ENCODE measurements around the gene GRM1. TPM values are rescaled to one million over a fixed set of nuclear protein-coding genes. Genes with fewer than 3 reads are reported as not detected.

Gene GRM1
- total RNA-seq, 1 donor from 2014 or later, result 14.3 TPM

GRCh38 chr6:146359131-146359530 lies 330.3 kb downstream of the GRM1 start:
- DNase-seq (ENCODE audit: low spot score in 2 of 2) (no peak), FAIRE-seq (no peak)

- FAIRE-seq, result no peak
- DNase-seq (ENCODE audit: low spot score in 2 of 2), result no peak
These were observed 332.5 kb downstream of the GRM1 start for GRCh38 chr6:146361128-146361924.

GRCh38 chr6:146363838-146364607 lies 335.2 kb downstream of the GRM1 start:
- DNase-seq (ENCODE audit: low spot score in 2 of 2), result no peak
- FAIRE-seq, result no peak

GRCh38 chr6:146364816-146365594 lies 336.1 kb downstream of the GRM1 start:
- DNase-seq (ENCODE audit: low spot score in 2 of 2) (no peak), FAIRE-seq (no peak)

- FAIRE-seq (no peak), DNase-seq (ENCODE audit: low spot score in 2 of 2) (no peak)
These were observed 338.2 kb downstream of the GRM1 start for GRCh38 chr6:146367061-146367460.

GRCh38 chr6:146369866-146370265 lies 341.0 kb downstream of the GRM1 start:
- FAIRE-seq (no peak), DNase-seq (ENCODE audit: low spot score in 2 of 2) (no peak)

- no peak for FAIRE-seq
These were observed 352.6 kb downstream of the GRM1 start for GRCh38 chr6:146381486-146381885.

GRCh38 chr6:146388736-146389364 lies 360.0 kb downstream of the GRM1 start:
- FAIRE-seq (no peak), DNase-seq (ENCODE audit: low spot score in 2 of 2) (no peak)

More at GRCh38 chr6:146381486-146381885, 352.6 kb downstream of the GRM1 start:
- DNase-seq (ENCODE audit: low spot score in 2 of 2), result no peak

- DNase-seq (ENCODE audit: low spot score in 2 of 2), result no peak
- no peak for FAIRE-seq
These were observed 360.9 kb downstream of the GRM1 start for GRCh38 chr6:146389740-146390139.

- DNase-seq (ENCODE audit: low spot score in 2 of 2), result no peak
- no peak for FAIRE-seq
These were observed 368.8 kb downstream of the GRM1 start for GRCh38 chr6:146397638-146398037.

- DNase-seq (ENCODE audit: low spot score in 2 of 2) (no peak), FAIRE-seq (no peak)
These were observed 373.6 kb downstream of the GRM1 start for GRCh38 chr6:146402476-146402875.

- no peak for FAIRE-seq
- DNase-seq (ENCODE audit: low spot score in 2 of 2), result no peak
These were observed 379.7 kb downstream of the GRM1 start for GRCh38 chr6:146408583-146408982.

- DNase-seq (ENCODE audit: low spot score in 2 of 2) (no peak), FAIRE-seq (no peak)
These were observed 382.2 kb downstream of the GRM1 start for GRCh38 chr6:146410851-146411595.

GRCh38 chr6:146419576-146419975 lies 390.7 kb downstream of the GRM1 start:
- FAIRE-seq, result no peak
- no peak for DNase-seq (ENCODE audit: low spot score in 2 of 2)

GRCh38 chr6:146420255-146420654 lies 391.4 kb downstream of the GRM1 start:
- no peak for DNase-seq (ENCODE audit: low spot score in 2 of 2)

GRCh38 chr6:146422789-146423375 lies 394.0 kb downstream of the GRM1 start:
- FAIRE-seq (no peak), DNase-seq (ENCODE audit: low spot score in 2 of 2) (no peak)

More at GRCh38 chr6:146420255-146420654, 391.4 kb downstream of the GRM1 start:
- no peak for FAIRE-seq

- DNase-seq (ENCODE audit: low spot score in 2 of 2), result no peak
- FAIRE-seq, result no peak
These were observed 394.6 kb downstream of the GRM1 start for GRCh38 chr6:146423452-146423851.

- no peak for DNase-seq (ENCODE audit: low spot score in 2 of 2)
- FAIRE-seq, result no peak
These were observed 397.7 kb downstream of the GRM1 start for GRCh38 chr6:146426516-146426915.

GRCh38 chr6:146429831-146430230 lies 401.0 kb downstream of the GRM1 start:
- FAIRE-seq (no peak), DNase-seq (ENCODE audit: low spot score in 2 of 2) (no peak)

Measured in frontal cortex (tissue), 4 donors.